Measurements from ENCODE around the gene LPAR5.

GRCh38 chr12:6614513-6615172, 21.1 kb downstream of the LPAR5 start:
- TF ChIP-seq POLR2A (IDR thresholded peaks at IDR 0.05) = no peak
- no peak for TF ChIP-seq CTCF (IDR thresholded peaks at IDR 0.05)
- no peak for TF ChIP-seq EP300 (IDR thresholded peaks at IDR 0.05)
